Natural killer cell (primary cell): ENCODE results near the gene EBP. TPM values are rescaled to one million over a fixed set of nuclear protein-coding genes. Genes with fewer than 3 reads are reported as not detected.

ENCODE experiments used
- ATAC-seq, 3 donors: fragments of 150-1000 bp in 2 of 3; fragments of 200-7000 bp in 1 of 3; cut with Tn5 transposase; 1 replicate in 1 of 3; 2 replicates in 2 of 3; pipeline ENCODE4 v1.10.0; 2021; ENCODE audit warnings: mild to moderate bottlenecking in 2 of 3, moderate library complexity in 2 of 3
- DNase-seq, 2 donors: peaks; one replicate each; pipeline versions ENCODE4 v3.0.0 to v3.0.0-alpha.2; 2013 to 2021; ENCODE audit warnings: mixed read lengths in 1 of 2
- H3K27ac ChIP-seq: one replicate; pipeline ENCODE4 v1.5.1; 2013; ENCODE audit warnings: mild to moderate bottlenecking, low read length
- H3K27me3 ChIP-seq: one replicate; pipeline ENCODE4 v1.6.1; 2013; ENCODE audit warnings: low read length; ENCODE audit not compliant: control insufficient read depth, insufficient read depth
- H3K36me3 ChIP-seq: one replicate; pipeline ENCODE4 v1.6.1; 2013; ENCODE audit warnings: low read length; ENCODE audit not compliant: control insufficient read depth, insufficient read depth
- H3K4me1 ChIP-seq: one replicate; pipeline ENCODE4 v1.6.1; 2013; ENCODE audit warnings: low read length; ENCODE audit not compliant: control insufficient read depth, insufficient read depth
- H3K4me3 ChIP-seq: one replicate; pipeline ENCODE4 v1.5.1; 2013; ENCODE audit warnings: low read length
- H3K9me3 ChIP-seq: one replicate; pipeline ENCODE4 v1.6.1; 2013; ENCODE audit warnings: low read length; ENCODE audit not compliant: control insufficient read depth, insufficient read depth
- H3K27ac Mint-ChIP-seq, 2 donors: one replicate each; pipeline ENCODE4 v1.8.0; 2022; ENCODE audit warnings: mild to moderate bottlenecking in 2 of 2, mixed read lengths in 2 of 2, moderate library complexity in 1 of 2
- H3K27me3 Mint-ChIP-seq, 2 donors: one replicate each; pipeline ENCODE4 v1.8.0; 2022; ENCODE audit warnings: low read depth in 2 of 2, mixed read lengths in 2 of 2
- H3K36me3 Mint-ChIP-seq: one replicate; pipeline ENCODE4 v1.8.0; 2022; ENCODE audit warnings: mixed read lengths
- H3K4me1 Mint-ChIP-seq, 2 donors: one replicate each; pipeline ENCODE4 v1.8.0; 2022; ENCODE audit warnings: mixed read lengths in 2 of 2
- H3K4me3 Mint-ChIP-seq: one replicate; pipeline ENCODE4 v1.8.0; 2022; ENCODE audit warnings: mild to moderate bottlenecking, moderate library complexity, mixed read lengths
- H3K9me3 Mint-ChIP-seq, 2 donors: one replicate each; pipeline ENCODE4 v1.8.0; 2022; ENCODE audit warnings: mixed read lengths in 2 of 2
- WGBS: methylation state at CpG from one replicate; pipeline ENCODE4 v1.1.7; 2013; ENCODE audit warnings: missing lambda C conversion rate; ENCODE audit not compliant: insufficient coverage; 5-methylcytosine and 5-hydroxymethylcytosine counted together
- intact Hi-C: fragments of 100-400 bp; cut with micrococcal nuclease; formaldehyde crosslinking; loops from one replicate; pipeline ENCODE4 v1.14.2; 2022
- total RNA-seq, 4 donors: library from RNA; stranded (reverse); fragments of 120-200 nt in 1 of 4; gene quantifications; one replicate each; pipeline versions ENCODE4 v1.2.3 to v1.2.4, GENCODE V29; 2013 to 2022
- TF ChIP-seq, protein P1 (sequence below): fragments of 200-600 bp; IDR thresholded peaks from one replicate; pipeline ENCODE4 v1.8.0; 2022; ENCODE audit warnings: antibody characterized with exemption

The EBP gene
- total RNA-seq, 3 donors from 2014 or later (not counting 1 experiment from before 2014, with no cell fraction given), result 91.6 to 115 (median 97.6) TPM

DNA sequence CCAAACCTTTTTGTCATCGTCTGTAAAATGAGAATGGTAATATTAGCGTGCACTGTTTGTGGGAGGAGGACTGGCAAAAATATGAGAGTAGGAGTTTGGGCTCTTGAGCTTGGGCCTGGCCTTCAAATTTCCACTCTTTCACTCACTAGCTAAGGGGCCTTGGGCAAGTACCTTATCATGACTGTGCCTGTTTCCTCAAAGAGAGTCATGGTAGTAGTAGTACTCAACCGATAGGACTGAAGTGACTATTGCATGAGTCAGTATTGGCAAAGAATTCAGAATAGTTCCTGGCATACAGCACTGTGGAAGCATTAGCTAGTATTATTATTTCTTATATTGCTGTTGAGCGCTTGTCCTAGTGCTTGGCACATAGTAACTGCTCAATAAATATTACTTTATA, 36.7 kb downstream of the EBP start:
- Mint-ChIP-seq H3K27ac (no peak overlapping the region), H3K4me1 (peaks cover 0 to 8% of the 10 kb centered on the region in 2 donors), H3K27me3 (no peaks in the 10 kb centered on the region), H3K36me3 (no peaks in the 10 kb centered on the region), H3K4me3 (no peak overlapping the region), H3K9me3 (no peaks in the 10 kb centered on the region)
- Histone ChIP-seq H3K27me3 (no peaks in the 10 kb centered on the region), H3K4me3 (no peak overlapping the region), H3K36me3 (peaks cover 38% of the 10 kb centered on the region), H3K4me1 (no peaks in the 10 kb centered on the region), H3K9me3 (no peaks in the 10 kb centered on the region), H3K27ac (no peak overlapping the region)
- DNase-seq, result no peak
- intact Hi-C loops, result no loop called here
- no peak for ATAC-seq
- WGBS, result 63% methylated on average over 1 of the region's 4 CpGs
- TF ChIP-seq, protein P1, sequence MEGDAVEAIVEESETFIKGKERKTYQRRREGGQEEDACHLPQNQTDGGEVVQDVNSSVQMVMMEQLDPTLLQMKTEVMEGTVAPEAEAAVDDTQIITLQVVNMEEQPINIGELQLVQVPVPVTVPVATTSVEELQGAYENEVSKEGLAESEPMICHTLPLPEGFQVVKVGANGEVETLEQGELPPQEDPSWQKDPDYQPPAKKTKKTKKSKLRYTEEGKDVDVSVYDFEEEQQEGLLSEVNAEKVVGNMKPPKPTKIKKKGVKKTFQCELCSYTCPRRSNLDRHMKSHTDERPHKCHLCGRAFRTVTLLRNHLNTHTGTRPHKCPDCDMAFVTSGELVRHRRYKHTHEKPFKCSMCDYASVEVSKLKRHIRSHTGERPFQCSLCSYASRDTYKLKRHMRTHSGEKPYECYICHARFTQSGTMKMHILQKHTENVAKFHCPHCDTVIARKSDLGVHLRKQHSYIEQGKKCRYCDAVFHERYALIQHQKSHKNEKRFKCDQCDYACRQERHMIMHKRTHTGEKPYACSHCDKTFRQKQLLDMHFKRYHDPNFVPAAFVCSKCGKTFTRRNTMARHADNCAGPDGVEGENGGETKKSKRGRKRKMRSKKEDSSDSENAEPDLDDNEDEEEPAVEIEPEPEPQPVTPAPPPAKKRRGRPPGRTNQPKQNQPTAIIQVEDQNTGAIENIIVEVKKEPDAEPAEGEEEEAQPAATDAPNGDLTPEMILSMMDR, result no peak

DNA sequence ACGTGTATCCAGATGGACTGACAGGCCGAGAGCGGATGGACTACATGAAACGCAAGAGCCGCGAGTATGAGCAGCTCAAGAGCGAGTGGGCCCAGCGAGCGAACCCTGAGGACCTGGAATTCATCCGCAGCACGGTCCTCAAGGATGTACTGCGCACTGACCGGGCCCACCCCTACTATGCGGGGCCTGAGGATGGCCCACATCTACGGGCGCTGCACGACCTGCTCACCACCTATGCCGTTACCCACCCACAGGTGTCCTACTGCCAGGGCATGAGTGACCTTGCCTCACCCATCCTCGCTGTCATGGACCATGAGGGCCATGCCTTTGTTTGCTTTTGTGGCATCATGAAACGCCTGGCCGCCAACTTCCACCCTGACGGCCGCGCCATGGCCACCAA, 38.0 kb downstream of the EBP start:
- Mint-ChIP-seq H3K4me1 (peaks cover 0 to 7% of the 10 kb centered on the region in 2 donors), H3K4me3 (no peak overlapping the region), H3K27ac (no peak overlapping the region), H3K9me3 (no peaks in the 10 kb centered on the region), H3K27me3 (no peaks in the 10 kb centered on the region), H3K36me3 (no peaks in the 10 kb centered on the region)
- H3K4me1 ChIP-seq, result no peaks in the 10 kb centered on the region
- no peak for DNase-seq
- 92% methylated on average over 24 of the region's 24 CpGs for WGBS
- intact Hi-C loops, result no loop called here
- H3K4me3 ChIP-seq, result no peak overlapping the region
- ATAC-seq, result no peak
- H3K9me3 ChIP-seq, result no peaks in the 10 kb centered on the region
- peaks cover 38% of the 10 kb centered on the region for H3K36me3 ChIP-seq
- TF ChIP-seq, protein P1, result no peak
- H3K27me3 ChIP-seq, result no peaks in the 10 kb centered on the region
- no peak overlapping the region for H3K27ac ChIP-seq

- Histone ChIP-seq H3K4me3 (no peak overlapping the region), H3K4me1 (no peaks in the 10 kb centered on the region), H3K36me3 (peaks cover 34% of the 10 kb centered on the region), H3K27me3 (no peaks in the 10 kb centered on the region), H3K9me3 (no peaks in the 10 kb centered on the region), H3K27ac (no peak overlapping the region)
- H3K36me3 Mint-ChIP-seq, result no peaks in the 10 kb centered on the region
- DNase-seq, result no peak
- TF ChIP-seq, protein P1, result no peak
- no peak overlapping the region for H3K4me3 Mint-ChIP-seq
- intact Hi-C loops, result no loop called here
- H3K4me1 Mint-ChIP-seq, result peaks cover 0 to 3% of the 10 kb centered on the region in 2 donors
- 89% methylated on average over 14 of the region's 14 CpGs for WGBS
- H3K27me3 Mint-ChIP-seq, result no peaks in the 10 kb centered on the region
- H3K9me3 Mint-ChIP-seq, result no peaks in the 10 kb centered on the region
- no peak overlapping the region for H3K27ac Mint-ChIP-seq
- ATAC-seq, result no peak
These were observed 38.4 kb downstream of the EBP start for GRCh38 chrX:48560056-48560455.

GRCh38 chrX:48560681-48561080, 39.1 kb downstream of the EBP start:
- H3K9me3 ChIP-seq, result no peaks in the 10 kb centered on the region
- DNase-seq (no peak), ATAC-seq (no peak)
- peaks cover 31% of the 10 kb centered on the region for H3K36me3 ChIP-seq
- intact Hi-C loops, result no loop called here
- H3K4me3 ChIP-seq, result no peak overlapping the region
- no peaks in the 10 kb centered on the region for H3K36me3 Mint-ChIP-seq
- H3K27ac ChIP-seq, result no peak overlapping the region
- H3K4me1 Mint-ChIP-seq, result peaks cover 0 to 3% of the 10 kb centered on the region in 2 donors
- TF ChIP-seq, protein P1, result no peak
- no peaks in the 10 kb centered on the region for H3K27me3 ChIP-seq
- no peaks in the 10 kb centered on the region for H3K9me3 Mint-ChIP-seq
- H3K4me3 Mint-ChIP-seq, result no peak overlapping the region
- WGBS, result 99% methylated on average over 9 of the region's 12 CpGs
- H3K4me1 ChIP-seq, result no peaks in the 10 kb centered on the region
- H3K27ac Mint-ChIP-seq, result no peak overlapping the region
- no peaks in the 10 kb centered on the region for H3K27me3 Mint-ChIP-seq
